Hepatocyte (in vitro differentiated cells): ENCODE measurements around the gene ARL3. TPM values are rescaled to one million over a fixed set of nuclear protein-coding genes. Genes with fewer than 3 reads are reported as not detected.
"Not testable (repeated sequence)": the region's sequence is repeated elsewhere in the genome, so short reads cannot be mapped to it uniquely, and the experiment has no call there.

Experiments used
- DNase-seq: peaks from one replicate; pipeline ENCODE4 v3.0.0-alpha.2; 2016; ENCODE audit warnings: low spot score
- H2AFZ ChIP-seq: fragments of 200-600 bp; sonication (generic); 2 replicates; pipeline ENCODE4 v1.6.0; 2016; ENCODE audit warnings: antibody characterized with exemption, mild to moderate bottlenecking
- H3K27ac ChIP-seq: fragments of 200-600 bp; sonication (generic); 2 replicates; pipeline ENCODE4 v1.5.1; 2016; ENCODE audit warnings: mild to moderate bottlenecking
- H3K27me3 ChIP-seq: fragments of 200-600 bp; sonication (generic); 2 replicates; pipeline ENCODE4 v1.6.1; 2016
- H3K36me3 ChIP-seq: fragments of 200-600 bp; sonication (generic); replicated peaks from 2 replicates; pipeline ENCODE4 v1.5.1; 2016; ENCODE audit warnings: low read depth; ENCODE audit not compliant: insufficient read depth
- H3K4me1 ChIP-seq: fragments of 200-600 bp; sonication (generic); 2 replicates; pipeline ENCODE4 v1.5.1; 2016; ENCODE audit warnings: mild to moderate bottlenecking, moderate library complexity; ENCODE audit not compliant: insufficient read depth
- H3K4me2 ChIP-seq: fragments of 200-600 bp; sonication (generic); 2 replicates; pipeline ENCODE4 v1.6.0; 2016
- H3K4me3 ChIP-seq: fragments of 200-600 bp; sonication (generic); 2 replicates; pipeline ENCODE4 v1.5.1; 2016; ENCODE audit warnings: mild to moderate bottlenecking
- H3K79me2 ChIP-seq: fragments of 200-600 bp; sonication (generic); 2 replicates; pipeline ENCODE4 v1.6.0; 2017; ENCODE audit warnings: mild to moderate bottlenecking
- H3K9me2 ChIP-seq: fragments of 200-600 bp; sonication (generic); replicated peaks from 2 replicates; pipeline ENCODE4 v1.6.0; 2017; ENCODE audit warnings: mild to moderate bottlenecking; ENCODE audit not compliant: insufficient read depth
- H3K9me3 ChIP-seq: fragments of 200-600 bp; sonication (generic); 2 replicates; pipeline ENCODE4 v1.5.1; 2016; ENCODE audit warnings: low read depth, mild to moderate bottlenecking
- H4K20me1 ChIP-seq: fragments of 200-600 bp; sonication (generic); 2 replicates; pipeline ENCODE4 v1.6.0; 2016; ENCODE audit warnings: mild to moderate bottlenecking; ENCODE audit not compliant: insufficient read depth, poor library complexity, severe bottlenecking
- EZH2 ChIP-seq: fragments of 200-600 bp; sonication (generic); IDR thresholded peaks from 2 replicates; pipeline ENCODE4 v1.6.1; 2016; ENCODE audit warnings: antibody characterized with exemption, mild to moderate bottlenecking, borderline replicate concordance
- EZH2phosphoT487 ChIP-seq: fragments of 200-600 bp; sonication (generic); IDR thresholded peaks from one replicate; pipeline ENCODE4 v1.6.1; 2018; ENCODE audit warnings: antibody characterized with exemption, mild to moderate bottlenecking, low read depth, moderate library complexity; ENCODE audit not compliant: unreplicated experiment, severe bottlenecking
- WGBS: methylation state at CpG from one replicate; pipeline ENCODE4 v1.1.6; 2016; ENCODE audit warnings: low lambda C conversion rate; ENCODE audit errors: missing lambda C conversion rate; 5-methylcytosine and 5-hydroxymethylcytosine counted together
- polyA plus RNA-seq: library from polyadenylated mRNA; unstranded; fragments of >200 nt; fragmentation: Nextera tagmentation; extraction: Ambion mirVana; gene quantifications from 2 replicates; pipeline ENCODE4 v1.2.1, GENCODE V29; 2016
- total RNA-seq: library from RNA; depleted of rRNA; stranded (reverse); fragments of >200 nt; gene quantifications from 2 replicates; pipeline ENCODE4 v1.2.3, GENCODE V29; 2014
- TF ChIP-seq, protein P1 (sequence below): fragments of 200-600 bp; sonication (generic); IDR thresholded peaks from 2 replicates; pipeline ENCODE4 v1.5.1; 2016; ENCODE audit warnings: antibody characterized with exemption, mild to moderate bottlenecking; ENCODE audit not compliant: poor library complexity

ARL3 gene
- total and polyA plus RNA-seq, 2 experiments from 2014 or later: 6.4 to 16.5 TPM

DNA sequence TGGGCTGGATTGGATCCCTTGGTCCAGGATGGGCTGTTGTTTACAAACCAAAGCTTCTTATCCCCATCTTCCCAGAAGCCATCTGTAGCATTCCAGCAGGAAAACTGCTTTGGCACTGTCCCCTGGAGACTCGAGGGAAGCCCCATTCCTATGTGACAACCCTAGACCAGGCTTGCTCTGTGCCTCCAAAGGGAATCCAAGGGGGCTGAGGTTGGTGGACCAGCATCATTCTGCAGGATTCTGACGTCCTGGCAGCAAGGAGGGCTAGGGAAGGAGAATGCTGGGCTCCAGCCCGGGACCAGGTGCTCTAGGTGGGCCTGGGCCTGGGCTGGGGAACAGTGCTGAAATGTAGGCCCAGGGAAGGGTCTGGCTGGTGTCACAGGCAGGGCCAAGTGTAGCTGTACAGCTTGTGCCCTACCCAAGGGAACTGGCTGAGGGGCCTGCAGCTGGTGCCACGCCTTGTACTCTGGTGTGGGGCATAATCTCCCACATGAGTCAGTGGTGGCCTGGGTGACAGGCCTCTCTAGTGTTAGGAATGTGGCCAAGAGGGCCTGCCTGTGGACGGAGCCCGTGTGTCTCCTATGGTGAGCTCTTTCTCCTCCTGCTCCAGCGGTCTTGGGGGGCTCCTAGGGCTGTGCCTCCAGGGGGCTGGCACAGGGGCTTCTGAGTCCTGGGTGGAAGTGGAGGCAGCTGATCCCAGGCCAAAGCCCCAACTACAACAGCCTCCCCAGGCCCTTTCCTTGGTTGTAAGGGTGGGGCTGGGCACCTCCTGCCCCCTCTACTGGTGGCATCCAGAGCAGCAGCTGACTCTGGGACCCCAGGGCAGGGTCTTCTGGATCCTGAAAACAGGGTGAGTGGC is 44.8 kb downstream of the ARL3 start:
- TF ChIP-seq EZH2 (no peak), EZH2phosphoT487 (no peak)
- TF ChIP-seq, protein P1, sequence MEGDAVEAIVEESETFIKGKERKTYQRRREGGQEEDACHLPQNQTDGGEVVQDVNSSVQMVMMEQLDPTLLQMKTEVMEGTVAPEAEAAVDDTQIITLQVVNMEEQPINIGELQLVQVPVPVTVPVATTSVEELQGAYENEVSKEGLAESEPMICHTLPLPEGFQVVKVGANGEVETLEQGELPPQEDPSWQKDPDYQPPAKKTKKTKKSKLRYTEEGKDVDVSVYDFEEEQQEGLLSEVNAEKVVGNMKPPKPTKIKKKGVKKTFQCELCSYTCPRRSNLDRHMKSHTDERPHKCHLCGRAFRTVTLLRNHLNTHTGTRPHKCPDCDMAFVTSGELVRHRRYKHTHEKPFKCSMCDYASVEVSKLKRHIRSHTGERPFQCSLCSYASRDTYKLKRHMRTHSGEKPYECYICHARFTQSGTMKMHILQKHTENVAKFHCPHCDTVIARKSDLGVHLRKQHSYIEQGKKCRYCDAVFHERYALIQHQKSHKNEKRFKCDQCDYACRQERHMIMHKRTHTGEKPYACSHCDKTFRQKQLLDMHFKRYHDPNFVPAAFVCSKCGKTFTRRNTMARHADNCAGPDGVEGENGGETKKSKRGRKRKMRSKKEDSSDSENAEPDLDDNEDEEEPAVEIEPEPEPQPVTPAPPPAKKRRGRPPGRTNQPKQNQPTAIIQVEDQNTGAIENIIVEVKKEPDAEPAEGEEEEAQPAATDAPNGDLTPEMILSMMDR: peak; percentile 3
- Histone ChIP-seq H3K9me2 (no peaks in the 10 kb centered on the region), H3K36me3 (no peaks in the 10 kb centered on the region), H3K9me3 (no peaks in the 10 kb centered on the region), H2AFZ (no peak overlapping the region), H3K4me3 (no peak overlapping the region), H4K20me1 (no peaks in the 10 kb centered on the region), H3K4me2 (no peak overlapping the region), H3K27ac (peak overlapping the region; percentile 40), H3K79me2 (no peaks in the 10 kb centered on the region), H3K4me1 (peaks cover 22% of the 10 kb centered on the region), H3K27me3 (no peaks in the 10 kb centered on the region)
- 82% methylated on average over 7 of the region's 7 CpGs for WGBS
- peak; percentile 61 for DNase-seq

DNA sequence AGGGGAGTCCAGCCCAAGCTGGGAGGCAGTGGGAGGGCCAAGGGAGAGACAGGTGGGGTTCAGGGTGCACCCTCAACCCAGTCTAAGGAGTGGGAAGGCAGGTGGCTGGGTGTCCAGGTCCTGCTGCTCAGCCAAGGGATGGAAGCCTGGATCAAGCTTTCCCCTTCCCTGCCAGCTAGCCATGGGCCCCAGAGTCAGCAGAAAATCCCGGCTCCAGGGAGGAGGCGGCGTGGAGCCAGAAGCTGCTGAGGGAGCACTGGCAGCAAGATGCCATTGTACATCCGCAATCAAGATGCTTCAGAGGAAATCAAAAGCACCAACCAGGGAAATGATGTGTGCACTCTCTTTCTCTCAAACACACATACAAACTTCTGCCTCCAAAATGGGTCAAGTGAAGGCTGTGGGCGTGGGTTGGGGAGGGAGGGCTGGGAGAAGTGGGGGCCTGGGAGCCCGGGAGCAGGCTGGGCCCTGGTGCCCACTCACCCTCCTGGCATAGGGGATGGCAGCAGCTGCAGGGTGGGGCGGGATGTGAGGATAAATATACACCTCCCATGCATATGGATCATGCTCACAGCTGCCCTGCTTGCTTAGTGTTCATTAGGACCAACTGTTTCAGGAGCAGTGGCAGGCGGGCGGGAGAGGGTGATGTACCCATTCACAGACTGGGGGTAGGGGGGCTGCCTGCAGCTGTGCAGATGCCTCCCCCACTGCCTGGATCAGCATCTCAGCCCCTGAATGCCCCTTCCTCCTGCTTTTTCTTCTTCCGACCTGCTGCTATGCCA is 45.7 kb downstream of the ARL3 start:
- Histone ChIP-seq H3K27ac (no peak overlapping the region), H3K36me3 (no peaks in the 10 kb centered on the region), H3K9me3 (no peaks in the 10 kb centered on the region), H3K9me2 (no peaks in the 10 kb centered on the region), H3K27me3 (no peaks in the 10 kb centered on the region), H3K79me2 (no peaks in the 10 kb centered on the region), H4K20me1 (no peaks in the 10 kb centered on the region), H2AFZ (no peak overlapping the region), H3K4me1 (peaks cover 13% of the 10 kb centered on the region), H3K4me2 (no peak overlapping the region), H3K4me3 (no peak overlapping the region)
- no peak for DNase-seq
- TF ChIP-seq EZH2phosphoT487: no peak
- TF ChIP-seq EZH2: no peak
- TF ChIP-seq, protein P1: no peak
- 90% methylated on average over 8 of the region's 10 CpGs for WGBS

DNA sequence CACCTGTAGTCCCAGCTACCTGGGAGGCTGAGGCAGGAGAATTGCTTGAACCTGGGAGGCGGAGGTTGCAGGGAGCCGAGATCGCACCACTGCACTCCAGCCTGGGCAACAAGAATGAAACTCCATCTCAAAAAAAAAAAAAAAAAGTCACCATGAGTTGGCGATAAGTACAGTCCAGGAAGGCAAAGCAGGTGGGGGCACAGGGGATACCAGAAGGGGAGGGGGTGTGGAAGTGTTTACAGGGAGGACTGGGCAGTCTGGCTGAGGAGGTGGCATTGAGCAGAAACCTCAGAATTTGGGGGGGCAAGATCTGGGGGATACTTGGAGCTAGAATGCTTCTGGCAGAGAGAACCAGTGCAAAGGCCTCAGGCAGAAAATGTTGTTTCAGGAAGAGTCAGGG is 46.8 kb downstream of the ARL3 start:
- DNase-seq, H2AFZ ChIP-seq, H3K9me3 ChIP-seq, H3K4me2 ChIP-seq, H3K79me2 ChIP-seq, H4K20me1 ChIP-seq, H3K9me2 ChIP-seq, H3K27ac ChIP-seq, H3K27me3 ChIP-seq, H3K4me3 ChIP-seq, H3K36me3 ChIP-seq: not testable (repeated sequence)
- 93% methylated on average over 4 of the region's 4 CpGs for WGBS
- H3K4me1 ChIP-seq: peaks cover 11% of the 10 kb centered on the region

DNA sequence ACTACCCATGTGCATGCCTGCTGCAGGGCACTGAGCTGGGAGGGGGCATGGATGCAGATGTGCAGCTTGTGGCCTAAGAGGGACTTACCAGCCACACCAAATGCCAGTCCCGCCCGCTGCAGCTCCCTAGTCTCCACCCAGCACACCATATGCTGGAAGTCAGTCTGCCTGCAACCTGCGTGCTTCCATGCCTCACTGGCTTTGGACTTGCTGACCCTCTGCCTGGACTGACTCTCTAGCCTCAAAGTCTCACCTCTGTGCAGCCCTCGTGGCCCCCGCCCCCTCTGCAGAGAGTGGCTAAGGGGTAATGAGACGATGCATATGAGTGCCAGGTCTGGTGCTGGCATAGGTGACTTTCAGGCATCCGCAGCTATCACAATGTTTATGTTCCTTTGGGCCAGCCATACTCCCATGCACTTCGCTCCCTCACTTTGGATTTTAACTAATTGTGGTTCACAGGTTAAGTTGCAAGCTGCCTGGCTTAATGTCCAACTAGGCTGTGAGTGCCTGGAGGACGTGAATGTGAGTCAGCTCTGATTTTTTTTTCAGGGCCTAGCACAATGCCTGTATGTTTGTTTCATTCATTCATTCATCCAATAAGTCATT is 48.2 kb downstream of the ARL3 start:
- Histone ChIP-seq H3K79me2 (no peaks in the 10 kb centered on the region), H3K4me3 (no peak overlapping the region), H3K27ac (no peak overlapping the region), H3K9me3 (no peaks in the 10 kb centered on the region), H3K9me2 (no peaks in the 10 kb centered on the region), H2AFZ (no peak overlapping the region), H3K27me3 (no peaks in the 10 kb centered on the region), H3K4me1 (peaks cover 16% of the 10 kb centered on the region), H3K36me3 (no peaks in the 10 kb centered on the region), H3K4me2 (no peak overlapping the region), H4K20me1 (no peaks in the 10 kb centered on the region)
- no peak for DNase-seq
- TF ChIP-seq, protein P1: no peak
- no peak for TF ChIP-seq EZH2phosphoT487
- TF ChIP-seq EZH2: no peak
- 78% methylated on average over 9 of the region's 9 CpGs for WGBS
